ENCODE results near the gene CD200R1. TPM values are rescaled to one million over a fixed set of nuclear protein-coding genes. Genes with fewer than 3 reads are reported as not detected.

Gene CD200R1
- total and polyA plus RNA-seq, 9 of the 15 experiments (the other 6 are each of a cell fraction or from before 2014, with no cell fraction given), result 0.04 to 0.23 (median 0.09) TPM; not detected in 5

DNA sequence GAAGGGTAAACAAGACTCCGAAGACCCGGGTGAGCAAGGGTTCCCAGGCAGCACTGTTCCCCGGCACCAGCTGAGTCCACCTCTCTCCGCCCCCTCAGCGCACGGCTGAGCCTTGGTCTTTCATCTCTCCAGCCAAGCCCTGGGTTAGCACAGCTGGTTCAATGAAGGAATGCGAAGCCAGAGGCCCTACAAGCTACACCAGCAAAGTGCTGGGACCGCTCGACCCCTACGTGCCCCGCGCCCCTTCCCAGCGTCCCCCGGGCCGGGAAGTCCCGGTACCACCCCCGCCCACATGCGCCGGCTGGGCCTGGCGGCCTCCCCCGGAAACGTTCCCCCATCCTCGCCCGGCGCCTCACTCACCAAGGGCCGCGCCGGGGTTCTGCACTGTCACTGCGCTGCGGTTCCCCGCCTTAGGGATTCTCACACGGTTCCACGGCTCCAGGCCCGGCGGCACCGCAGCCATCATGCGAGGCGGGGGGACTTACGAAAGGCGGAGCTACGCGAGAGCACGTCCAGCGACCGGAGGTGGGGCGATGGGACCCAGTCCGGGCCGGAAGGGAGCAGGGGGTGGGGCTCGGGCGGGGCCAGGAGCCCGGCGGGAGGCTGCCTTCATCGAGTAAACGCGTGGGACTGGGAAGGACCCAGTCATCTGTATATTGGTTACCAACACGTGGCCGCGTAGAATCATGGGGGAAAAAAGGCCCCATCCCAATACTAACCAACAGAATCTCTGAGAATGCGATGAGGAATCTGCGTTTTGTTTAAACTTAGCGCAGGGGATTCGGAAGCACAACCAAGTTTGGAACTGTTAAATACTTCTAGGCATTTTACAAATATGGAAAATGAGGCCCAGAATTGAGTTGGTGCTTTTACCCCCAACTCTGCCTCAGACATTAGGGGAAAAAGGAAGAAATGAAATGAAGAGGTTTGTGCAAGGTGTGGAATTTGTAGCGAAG is 44.6 kb upstream of the CD200R1 start (continued):
- TF ChIP-seq KAT7 (CRISPR knock-in tag; IDR thresholded peaks at IDR 0.05; ENCODE audit: borderline replicate concordance) (no peak), ZNF3 (CRISPR knock-in tag; IDR thresholded peaks at IDR 0.05) (no peak), CBX3 (IDR thresholded peaks at IDR 0.05; ENCODE audit: borderline replicate concordance in 1 of 2, low read length in 2 of 2) (peak in 1 of 2 experiments; percentile 82; a peak in 1 of 3 replicates), PYGO2 (tag; IDR thresholded peaks at IDR 0.05) (no peak), U2AF1 (optimal IDR thresholded peaks at IDR 0.05; ENCODE audit: low read depth, low read length) (no peak), ZNF717 (CRISPR knock-in tag; IDR thresholded peaks at IDR 0.05) (no peak), KAT8 (IDR thresholded peaks at IDR 0.05; ENCODE audit: low read depth) (no peak), MTA1 (IDR thresholded peaks at IDR 0.05; ENCODE audit: borderline replicate concordance) (no peak), HMG20A (CRISPR knock-in tag; conservative IDR thresholded peaks at IDR 0.05) (no peak), TCFL5 (CRISPR knock-in tag; conservative IDR thresholded peaks at IDR 0.05) (no peak), ZKSCAN8 (CRISPR knock-in tag; IDR thresholded peaks at IDR 0.05) (no peak), EHMT2 (IDR thresholded peaks at IDR 0.05) (no peak), ZNF263 (CRISPR knock-in tag; IDR thresholded peaks at IDR 0.05; ENCODE audit: borderline replicate concordance) (no peak), ZNF146 (CRISPR knock-in tag; IDR thresholded peaks at IDR 0.05; ENCODE audit: unreplicated experiment) (no peak), PML (IDR thresholded peaks at IDR 0.05; ENCODE audit: low read length) (no peak), MEF2A (IDR thresholded peaks at IDR 0.05; ENCODE audit: control insufficient read depth, low read depth, low read length) (no peak), RBM22 (IDR thresholded peaks at IDR 0.05; ENCODE audit: low read depth, low read length, poor library complexity, severe bottlenecking) (no peak), SMARCB1 (IDR thresholded peaks at IDR 0.05; ENCODE audit: insufficient read length, low read depth) (no peak), SMARCA4 (IDR thresholded peaks at IDR 0.05) (no peak)
- TF ChIP-seq, protein P1, sequence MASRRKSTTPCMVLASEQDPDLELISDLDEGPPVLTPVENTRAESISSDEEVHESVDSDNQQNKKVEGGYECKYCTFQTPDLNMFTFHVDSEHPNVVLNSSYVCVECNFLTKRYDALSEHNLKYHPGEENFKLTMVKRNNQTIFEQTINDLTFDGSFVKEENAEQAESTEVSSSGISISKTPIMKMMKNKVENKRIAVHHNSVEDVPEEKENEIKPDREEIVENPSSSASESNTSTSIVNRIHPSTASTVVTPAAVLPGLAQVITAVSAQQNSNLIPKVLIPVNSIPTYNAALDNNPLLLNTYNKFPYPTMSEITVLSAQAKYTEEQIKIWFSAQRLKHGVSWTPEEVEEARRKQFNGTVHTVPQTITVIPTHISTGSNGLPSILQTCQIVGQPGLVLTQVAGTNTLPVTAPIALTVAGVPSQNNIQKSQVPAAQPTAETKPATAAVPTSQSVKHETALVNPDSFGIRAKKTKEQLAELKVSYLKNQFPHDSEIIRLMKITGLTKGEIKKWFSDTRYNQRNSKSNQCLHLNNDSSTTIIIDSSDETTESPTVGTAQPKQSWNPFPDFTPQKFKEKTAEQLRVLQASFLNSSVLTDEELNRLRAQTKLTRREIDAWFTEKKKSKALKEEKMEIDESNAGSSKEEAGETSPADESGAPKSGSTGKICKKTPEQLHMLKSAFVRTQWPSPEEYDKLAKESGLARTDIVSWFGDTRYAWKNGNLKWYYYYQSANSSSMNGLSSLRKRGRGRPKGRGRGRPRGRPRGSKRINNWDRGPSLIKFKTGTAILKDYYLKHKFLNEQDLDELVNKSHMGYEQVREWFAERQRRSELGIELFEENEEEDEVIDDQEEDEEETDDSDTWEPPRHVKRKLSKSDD (conservative IDR thresholded peaks at IDR 0.05; ENCODE audit: low read length), result no peak
- TF ChIP-seq, protein P2, sequence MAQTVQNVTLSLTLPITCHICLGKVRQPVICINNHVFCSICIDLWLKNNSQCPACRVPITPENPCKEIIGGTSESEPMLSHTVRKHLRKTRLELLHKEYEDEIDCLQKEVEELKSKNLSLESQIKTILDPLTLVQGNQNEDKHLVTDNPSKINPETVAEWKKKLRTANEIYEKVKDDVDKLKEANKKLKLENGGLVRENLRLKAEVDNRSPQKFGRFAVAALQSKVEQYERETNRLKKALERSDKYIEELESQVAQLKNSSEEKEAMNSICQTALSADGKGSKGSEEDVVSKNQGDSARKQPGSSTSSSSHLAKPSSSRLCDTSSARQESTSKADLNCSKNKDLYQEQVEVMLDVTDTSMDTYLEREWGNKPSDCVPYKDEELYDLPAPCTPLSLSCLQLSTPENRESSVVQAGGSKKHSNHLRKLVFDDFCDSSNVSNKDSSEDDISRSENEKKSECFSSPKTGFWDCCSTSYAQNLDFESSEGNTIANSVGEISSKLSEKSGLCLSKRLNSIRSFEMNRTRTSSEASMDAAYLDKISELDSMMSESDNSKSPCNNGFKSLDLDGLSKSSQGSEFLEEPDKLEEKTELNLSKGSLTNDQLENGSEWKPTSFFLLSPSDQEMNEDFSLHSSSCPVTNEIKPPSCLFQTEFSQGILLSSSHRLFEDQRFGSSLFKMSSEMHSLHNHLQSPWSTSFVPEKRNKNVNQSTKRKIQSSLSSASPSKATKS (CRISPR knock-in tag; IDR thresholded peaks at IDR 0.05), result no peak
- TF ChIP-seq, protein P3, sequence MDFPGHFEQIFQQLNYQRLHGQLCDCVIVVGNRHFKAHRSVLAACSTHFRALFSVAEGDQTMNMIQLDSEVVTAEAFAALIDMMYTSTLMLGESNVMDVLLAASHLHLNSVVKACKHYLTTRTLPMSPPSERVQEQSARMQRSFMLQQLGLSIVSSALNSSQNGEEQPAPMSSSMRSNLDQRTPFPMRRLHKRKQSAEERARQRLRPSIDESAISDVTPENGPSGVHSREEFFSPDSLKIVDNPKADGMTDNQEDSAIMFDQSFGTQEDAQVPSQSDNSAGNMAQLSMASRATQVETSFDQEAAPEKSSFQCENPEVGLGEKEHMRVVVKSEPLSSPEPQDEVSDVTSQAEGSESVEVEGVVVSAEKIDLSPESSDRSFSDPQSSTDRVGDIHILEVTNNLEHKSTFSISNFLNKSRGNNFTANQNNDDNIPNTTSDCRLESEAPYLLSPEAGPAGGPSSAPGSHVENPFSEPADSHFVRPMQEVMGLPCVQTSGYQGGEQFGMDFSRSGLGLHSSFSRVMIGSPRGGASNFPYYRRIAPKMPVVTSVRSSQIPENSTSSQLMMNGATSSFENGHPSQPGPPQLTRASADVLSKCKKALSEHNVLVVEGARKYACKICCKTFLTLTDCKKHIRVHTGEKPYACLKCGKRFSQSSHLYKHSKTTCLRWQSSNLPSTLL (IDR thresholded peaks at IDR 0.05), result no peak

All from K562 (cell line).